ENCODE data around the gene STAT6. TPM values are rescaled to one million over a fixed set of nuclear protein-coding genes. Genes with fewer than 3 reads are reported as not detected.

The STAT6 gene
- total RNA-seq, 2 experiments from 2014 or later, result 239 to 242 TPM

GRCh38 chr12:57139796-57140649 lies 28.9 kb upstream of the STAT6 start:
- Mint-ChIP-seq H3K27me3 (no peaks in the 10 kb centered on the region), H3K4me1 (peaks cover 8% of the 10 kb centered on the region), H3K4me3 (no peak overlapping the region), H3K27ac (no peak overlapping the region), H3K9me3 (no peaks in the 10 kb centered on the region), H3K36me3 (ENCODE audit: low read depth) (no peaks in the 10 kb centered on the region)
- CTCF ChIA-PET, result interaction anchor here (0.6 to 0.8 kb wide), 2 partner anchors 12 to 43 kb away, joined by 3 read pairs; no protein-coding TSS in a partner anchor
- POLR2A ChIA-PET, result no interaction called here
- DNase-seq, result no peak

- CTCF ChIA-PET, result no interaction called here
- H3K27ac Mint-ChIP-seq, result no peak overlapping the region
- no peak for DNase-seq
- H3K27me3 Mint-ChIP-seq, result no peaks in the 10 kb centered on the region
- H3K4me3 Mint-ChIP-seq, result no peak overlapping the region
- POLR2A ChIA-PET, result no interaction called here
- H3K9me3 Mint-ChIP-seq, result no peaks in the 10 kb centered on the region
- H3K36me3 Mint-ChIP-seq (ENCODE audit: low read depth), result no peaks in the 10 kb centered on the region
- peaks cover 8% of the 10 kb centered on the region for H3K4me1 Mint-ChIP-seq
Observed at GRCh38 chr12:57138526-57139272, 27.5 kb upstream of the STAT6 start.

GRCh38 chr12:57135527-57136326 lies 24.6 kb upstream of the STAT6 start:
- ChIA-PET CTCF (interaction anchor here (0.6 to 0.9 kb wide), 2 partner anchors 28 to 450 kb away, joined by 3 to 4 read pairs; no protein-coding TSS in a partner anchor), POLR2A (no interaction called here)
- Mint-ChIP-seq H3K27ac (no peak overlapping the region), H3K4me3 (no peak overlapping the region), H3K9me3 (no peaks in the 10 kb centered on the region), H3K4me1 (no peaks in the 10 kb centered on the region), H3K27me3 (peaks cover 14% of the 10 kb centered on the region), H3K36me3 (ENCODE audit: low read depth) (no peaks in the 10 kb centered on the region)
- no peak for DNase-seq

GRCh38 chr12:57134949-57135348 lies 23.8 kb upstream of the STAT6 start:
- CTCF ChIA-PET, result interaction anchor here (0.6 to 0.9 kb wide), 2 partner anchors 27 to 450 kb away, joined by 3 to 4 read pairs; no protein-coding TSS in a partner anchor
- H3K27me3 Mint-ChIP-seq, result peaks cover 20% of the 10 kb centered on the region
- no peak overlapping the region for H3K4me3 Mint-ChIP-seq
- no peaks in the 10 kb centered on the region for H3K36me3 Mint-ChIP-seq (ENCODE audit: low read depth)
- no peak for DNase-seq
- peaks cover under 1% of the 10 kb centered on the region for H3K4me1 Mint-ChIP-seq
- H3K27ac Mint-ChIP-seq, result no peak overlapping the region
- POLR2A ChIA-PET, result no interaction called here
- H3K9me3 Mint-ChIP-seq, result no peaks in the 10 kb centered on the region

GRCh38 chr12:57133916-57134315 lies 22.8 kb upstream of the STAT6 start:
- H3K27me3 Mint-ChIP-seq, result peaks cover 25% of the 10 kb centered on the region
- no peaks in the 10 kb centered on the region for H3K36me3 Mint-ChIP-seq (ENCODE audit: low read depth)
- H3K4me1 Mint-ChIP-seq, result peaks cover 4% of the 10 kb centered on the region
- ChIA-PET CTCF (no interaction called here), POLR2A (interaction anchor here (0.6 kb wide), 1 partner anchor 639 kb away, joined by 5 read pairs; no protein-coding TSS in a partner anchor)
- H3K4me3 Mint-ChIP-seq, result no peak overlapping the region
- no peak overlapping the region for H3K27ac Mint-ChIP-seq
- DNase-seq, result no peak
- no peaks in the 10 kb centered on the region for H3K9me3 Mint-ChIP-seq

- H3K36me3 Mint-ChIP-seq (ENCODE audit: low read depth), result no peaks in the 10 kb centered on the region
- H3K27me3 Mint-ChIP-seq, result peaks cover 25% of the 10 kb centered on the region
- no peak overlapping the region for H3K4me3 Mint-ChIP-seq
- CTCF ChIA-PET, result interaction anchor here (1.0 to 1.6 kb wide), 2 partner anchors 43 to 64 kb away, joined by 4 to 6 read pairs; no protein-coding TSS in a partner anchor
- no peaks in the 10 kb centered on the region for H3K9me3 Mint-ChIP-seq
- no peak for DNase-seq
- no peak overlapping the region for H3K27ac Mint-ChIP-seq
- POLR2A ChIA-PET, result no interaction called here
- H3K4me1 Mint-ChIP-seq, result peaks cover 4% of the 10 kb centered on the region
Observed at GRCh38 chr12:57133013-57133569, 21.9 kb upstream of the STAT6 start.

- no peak overlapping the region for H3K27ac Mint-ChIP-seq
- peaks cover 28% of the 10 kb centered on the region for H3K27me3 Mint-ChIP-seq
- no peaks in the 10 kb centered on the region for H3K9me3 Mint-ChIP-seq
- no peak for DNase-seq
- peaks cover 7% of the 10 kb centered on the region for H3K4me1 Mint-ChIP-seq
- no peaks in the 10 kb centered on the region for H3K36me3 Mint-ChIP-seq (ENCODE audit: low read depth)
- no peak overlapping the region for H3K4me3 Mint-ChIP-seq
- CTCF ChIA-PET, result interaction anchor here (1.0 to 2.1 kb wide), 5 partner anchors 9 to 63 kb away, joined by 4 to 7 read pairs (median 5); no protein-coding TSS in a partner anchor
- POLR2A ChIA-PET, result no interaction called here
Observed at GRCh38 chr12:57131896-57132744, 21.0 kb upstream of the STAT6 start.

GRCh38 chr12:57130941-57131340 lies 19.8 kb upstream of the STAT6 start:
- Mint-ChIP-seq H3K27ac (no peak overlapping the region), H3K27me3 (peaks cover 40% of the 10 kb centered on the region), H3K9me3 (no peaks in the 10 kb centered on the region), H3K36me3 (ENCODE audit: low read depth) (no peaks in the 10 kb centered on the region), H3K4me3 (no peak overlapping the region), H3K4me1 (peaks cover 11% of the 10 kb centered on the region)
- ChIA-PET POLR2A (no interaction called here), CTCF (interaction anchor here (1.5 to 2.1 kb wide), 2 partner anchors 15 to 19 kb away, joined by 5 to 7 read pairs; no protein-coding TSS in a partner anchor)
- DNase-seq, result no peak

- ChIA-PET CTCF (interaction anchor here (0.5 to 2.6 kb wide), 3 partner anchors 20 to 439 kb away, joined by 3 to 7 read pairs (median 4); no protein-coding TSS in a partner anchor), POLR2A (interaction anchor here (0.6 kb wide), 1 partner anchor 18 kb away, joined by 6 read pairs; no protein-coding TSS in a partner anchor)
- H3K27me3 Mint-ChIP-seq, result peaks cover 45% of the 10 kb centered on the region
- no peaks in the 10 kb centered on the region for H3K9me3 Mint-ChIP-seq
- H3K4me1 Mint-ChIP-seq, result peaks cover 11% of the 10 kb centered on the region
- H3K36me3 Mint-ChIP-seq (ENCODE audit: low read depth), result no peaks in the 10 kb centered on the region
- H3K27ac Mint-ChIP-seq, result no peak overlapping the region
- DNase-seq, result no peak
- H3K4me3 Mint-ChIP-seq, result peak overlapping the region; percentile 55
Observed at GRCh38 chr12:57129889-57130288, 18.7 kb upstream of the STAT6 start.

GRCh38 chr12:57129321-57129842 lies 18.2 kb upstream of the STAT6 start:
- no peaks in the 10 kb centered on the region for H3K36me3 Mint-ChIP-seq (ENCODE audit: low read depth)
- no peaks in the 10 kb centered on the region for H3K9me3 Mint-ChIP-seq
- H3K4me1 Mint-ChIP-seq, result peaks cover 11% of the 10 kb centered on the region
- no peak overlapping the region for H3K27ac Mint-ChIP-seq
- peaks cover 50% of the 10 kb centered on the region for H3K27me3 Mint-ChIP-seq
- DNase-seq, result no peak
- CTCF ChIA-PET, result interaction anchor here (0.5 to 2.6 kb wide), 3 partner anchors 21 to 438 kb away, joined by 3 to 7 read pairs (median 4); no protein-coding TSS in a partner anchor
- POLR2A ChIA-PET, result interaction anchor here (0.6 kb wide), 1 partner anchor 17 kb away, joined by 6 read pairs; no protein-coding TSS in a partner anchor
- H3K4me3 Mint-ChIP-seq, result peak overlapping the region; percentile 55

Data from activated CD4-positive, alpha-beta T cell treated with anti-CD3 and anti-CD28 coated beads, Interleukin-2, amount 10 ng/mL, durations not matched to agents 7 days and 5 days (primary cell).